Kidney (tissue), 14 donors: Measurements from ENCODE around the gene TMEM131. TPM values are rescaled to one million over a fixed set of nuclear protein-coding genes. Genes with fewer than 3 reads are reported as not detected.

ENCODE experiments used
- DNase-seq, 5 donors: peaks; one replicate each; pipeline ENCODE4 v3.0.0-alpha.2; 2013 to 2020
- FAIRE-seq: peaks from 2 replicates; lab custom pipeline; 2012; peaks lifted over from hg19 to GRCh38; lab: Jason Lieb, UNC
- H3K27ac ChIP-seq, 2 donors: one replicate each; pipeline ENCODE4 v1.7.0; 2013; ENCODE audit warnings: low read depth in 2 of 2, low read length in 2 of 2, inconsistent platforms in 1 of 2
- H3K27me3 ChIP-seq: one replicate; pipeline ENCODE4 v1.7.1; 2013; ENCODE audit warnings: low read length, inconsistent platforms; ENCODE audit not compliant: control insufficient read depth, insufficient read depth
- H3K36me3 ChIP-seq, 3 donors: one replicate each; pipeline versions ENCODE4 v1.7.0 to v1.7.1; 2013; ENCODE audit warnings: low read length in 3 of 3, control low read depth in 1 of 3, inconsistent platforms in 1 of 3; ENCODE audit not compliant: insufficient read depth in 3 of 3, control insufficient read depth in 2 of 3
- H3K4me1 ChIP-seq, 3 donors: one replicate each; pipeline versions ENCODE4 v1.7.0 to v1.7.1; 2013; ENCODE audit warnings: low read length in 3 of 3, inconsistent platforms in 1 of 3, low read depth in 1 of 3; ENCODE audit not compliant: control insufficient read depth in 2 of 3, insufficient read depth in 2 of 3
- H3K4me3 ChIP-seq, 3 donors: one replicate each; pipeline versions ENCODE4 v1.7.0 to v1.8.1; 2013; ENCODE audit warnings: low read length in 3 of 3, control low read depth in 1 of 3, inconsistent platforms in 1 of 3
- H3K9ac ChIP-seq, 3 donors: one replicate each; pipeline versions ENCODE4 v1.7.0 to v1.7.1; 2013; ENCODE audit warnings: low read length in 3 of 3, control low read depth in 1 of 3, inconsistent platforms in 1 of 3
- H3K9me3 ChIP-seq, 3 donors: one replicate each; pipeline versions ENCODE4 v1.7.0 to v1.7.1; 2013; ENCODE audit warnings: low read length in 3 of 3, control low read depth in 1 of 3, inconsistent platforms in 1 of 3; ENCODE audit not compliant: control insufficient read depth in 2 of 3, insufficient read depth in 1 of 3
- intact Hi-C: fragments of 100-400 bp; cut with DNase I; formaldehyde crosslinking; loops from one replicate; pipeline ENCODE4 v1.11.1; 2022
- polyA plus RNA-seq: library from polyadenylated mRNA; stranded (reverse); fragments of 350-450 nt; fragmentation: Illumina TruSeq; extraction: RNeasy Lipid Tissue Mini Kit (QIAGEN cat#74804); gene quantifications from one replicate; pipeline ENCODE4 v1.2.3, GENCODE V29; 2014; ENCODE audit warnings: low read depth, low replicate concordance; ENCODE audit not compliant: insufficient read depth
- total RNA-seq: library from RNA; stranded (reverse); fragmentation: NEBNext Ultra II Directional; extraction: Animal tissue kit (Norgen Biotek cat#: 25700); gene quantifications from one replicate; pipeline ENCODE4 v1.2.1, GENCODE V29; 2021
- TF ChIP-seq, protein P1 (sequence below): IDR thresholded peaks from 3 replicates; pipeline ENCODE4 v1.5.1; 2012; ENCODE audit warnings: mild to moderate bottlenecking, moderate library complexity, borderline replicate concordance; ENCODE audit not compliant: insufficient read depth; ENCODE audit errors: extremely low read depth
- donor health status: control.
- donor health status: control.
- donor health status: control.
- donor health status: control.
- donor health status: control.
- donor health status: DM: yes; HTN: yes; CAD: no.
- donor health status: Normal renal cell carcinoma (clear cell type).

TMEM131 gene
- total and polyA plus RNA-seq, 2 donors from 2014 or later, result 8.0 to 38.4 TPM

DNA sequence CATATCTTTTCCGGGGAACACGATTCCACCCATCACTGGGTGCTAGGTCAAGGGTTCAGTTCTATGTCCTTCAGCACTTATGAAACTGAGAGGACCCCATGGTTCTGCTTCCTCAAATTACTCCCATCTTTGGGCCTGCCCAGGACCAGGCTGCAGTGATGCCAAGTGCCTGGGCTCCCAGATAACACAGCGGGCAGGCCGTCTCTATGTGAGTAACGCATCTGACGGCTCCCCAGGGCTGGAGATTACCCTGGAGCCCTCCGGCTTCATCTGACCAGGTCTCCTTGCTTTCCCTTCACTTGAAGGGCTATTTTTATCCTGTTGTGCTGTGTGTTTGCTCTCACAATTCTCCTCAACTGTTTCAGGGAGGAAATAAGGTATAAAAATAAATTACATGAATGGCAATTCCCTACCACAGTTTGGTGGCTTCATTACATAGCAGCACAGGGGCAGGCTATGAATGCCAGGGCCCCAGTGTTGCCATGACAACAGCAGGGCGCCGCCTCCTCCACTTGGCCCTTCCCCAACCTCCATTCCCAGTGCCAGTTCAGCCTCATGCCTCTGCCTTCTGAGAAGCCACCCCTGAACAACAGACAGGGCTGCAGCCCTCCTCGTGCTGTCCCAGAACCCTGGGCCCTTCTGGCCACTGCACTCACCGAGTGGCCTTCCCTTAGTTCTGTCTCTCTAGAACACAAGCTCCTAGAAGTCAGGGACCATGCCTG lies 25.4 kb upstream of the TMEM131 start:
- no peak overlapping the region for H3K9ac ChIP-seq
- H3K27me3 ChIP-seq, result no peaks in the 10 kb centered on the region
- FAIRE-seq (no peak), DNase-seq (no peak)
- TF ChIP-seq, protein P1, sequence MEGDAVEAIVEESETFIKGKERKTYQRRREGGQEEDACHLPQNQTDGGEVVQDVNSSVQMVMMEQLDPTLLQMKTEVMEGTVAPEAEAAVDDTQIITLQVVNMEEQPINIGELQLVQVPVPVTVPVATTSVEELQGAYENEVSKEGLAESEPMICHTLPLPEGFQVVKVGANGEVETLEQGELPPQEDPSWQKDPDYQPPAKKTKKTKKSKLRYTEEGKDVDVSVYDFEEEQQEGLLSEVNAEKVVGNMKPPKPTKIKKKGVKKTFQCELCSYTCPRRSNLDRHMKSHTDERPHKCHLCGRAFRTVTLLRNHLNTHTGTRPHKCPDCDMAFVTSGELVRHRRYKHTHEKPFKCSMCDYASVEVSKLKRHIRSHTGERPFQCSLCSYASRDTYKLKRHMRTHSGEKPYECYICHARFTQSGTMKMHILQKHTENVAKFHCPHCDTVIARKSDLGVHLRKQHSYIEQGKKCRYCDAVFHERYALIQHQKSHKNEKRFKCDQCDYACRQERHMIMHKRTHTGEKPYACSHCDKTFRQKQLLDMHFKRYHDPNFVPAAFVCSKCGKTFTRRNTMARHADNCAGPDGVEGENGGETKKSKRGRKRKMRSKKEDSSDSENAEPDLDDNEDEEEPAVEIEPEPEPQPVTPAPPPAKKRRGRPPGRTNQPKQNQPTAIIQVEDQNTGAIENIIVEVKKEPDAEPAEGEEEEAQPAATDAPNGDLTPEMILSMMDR, result no peak
- H3K4me1 ChIP-seq, result no peaks in the 10 kb centered on the region
- intact Hi-C loops, result no loop called here
- H3K27ac ChIP-seq, result no peak overlapping the region
- no peaks in the 10 kb centered on the region for H3K36me3 ChIP-seq
- H3K4me3 ChIP-seq, result no peak overlapping the region
- peaks cover 0 to 6% (median 0%) of the 10 kb centered on the region in 3 donors for H3K9me3 ChIP-seq

DNA sequence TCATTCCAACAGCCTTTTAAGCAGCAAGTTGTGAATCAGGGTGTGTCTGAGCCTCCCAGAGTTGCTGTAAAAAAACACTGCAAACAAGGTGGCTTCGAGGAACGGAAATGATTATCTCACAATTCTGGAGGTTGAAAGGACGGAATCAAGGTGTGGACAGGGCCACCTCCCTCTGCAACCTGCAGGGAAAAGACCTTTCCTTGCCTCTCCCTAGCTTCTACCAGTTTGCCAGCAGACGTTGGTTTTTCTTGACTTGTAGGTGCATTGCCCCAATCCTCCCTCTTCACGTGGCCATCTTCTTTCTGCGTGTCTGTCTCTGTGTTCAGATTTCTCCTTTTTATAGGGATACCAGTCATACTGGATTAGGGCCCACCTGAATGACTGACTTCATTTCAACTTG lies 24.8 kb upstream of the TMEM131 start:
- Histone ChIP-seq H3K4me3 (no peak overlapping the region), H3K9me3 (peaks cover 0 to 6% (median 0%) of the 10 kb centered on the region in 3 donors), H3K4me1 (no peaks in the 10 kb centered on the region), H3K27me3 (no peaks in the 10 kb centered on the region), H3K27ac (no peak overlapping the region), H3K36me3 (no peaks in the 10 kb centered on the region), H3K9ac (no peak overlapping the region)
- DNase-seq (no peak), FAIRE-seq (no peak)
- TF ChIP-seq, protein P1, result no peak
- intact Hi-C loops, result no loop called here

DNA sequence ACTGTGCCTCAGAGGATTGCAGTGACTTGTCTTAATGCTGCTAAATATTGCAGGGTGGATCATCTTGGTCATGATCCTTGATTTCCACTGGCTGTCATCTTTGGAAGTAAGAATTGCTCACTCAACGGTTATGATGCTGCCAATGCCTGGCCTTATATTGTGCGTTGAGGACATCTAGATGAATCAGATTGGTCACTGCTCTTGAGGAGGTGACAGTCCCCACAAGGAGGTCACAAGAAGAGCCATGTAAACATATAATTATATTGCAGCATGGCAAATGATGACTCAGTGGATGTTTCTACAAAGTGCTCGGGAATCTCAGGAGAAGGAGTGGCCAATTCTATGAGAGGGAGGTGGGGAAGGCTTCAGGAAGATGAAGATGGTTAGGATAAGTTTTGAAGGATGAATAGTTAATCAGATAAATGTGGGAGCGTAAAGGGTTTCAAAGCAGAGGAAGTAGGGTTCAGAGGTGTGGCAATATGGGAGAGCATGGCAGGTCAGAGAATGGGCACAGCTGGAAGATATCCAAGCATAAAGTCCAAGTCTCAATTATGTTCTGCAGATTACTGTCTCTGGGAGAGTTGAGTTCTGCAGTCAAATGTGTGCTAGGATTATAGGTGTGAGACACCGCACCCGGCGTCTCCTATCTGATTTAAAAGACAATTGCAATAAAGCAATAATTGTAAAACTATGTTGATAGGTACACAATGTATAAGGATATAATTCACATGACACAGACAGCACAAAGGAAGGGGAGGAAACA lies 21.3 kb upstream of the TMEM131 start:
- intact Hi-C loops, result no loop called here
- peaks cover 0 to 6% (median 0%) of the 10 kb centered on the region in 3 donors for H3K9me3 ChIP-seq
- no peak for DNase-seq
- no peak overlapping the region for H3K4me3 ChIP-seq
- TF ChIP-seq, protein P1, result no peak
- no peak for FAIRE-seq
- no peaks in the 10 kb centered on the region for H3K27me3 ChIP-seq
- no peaks in the 10 kb centered on the region for H3K4me1 ChIP-seq
- H3K9ac ChIP-seq, result no peak overlapping the region
- no peak overlapping the region for H3K27ac ChIP-seq
- no peaks in the 10 kb centered on the region for H3K36me3 ChIP-seq
